ENCODE measurements around the gene PRF1. TPM values are rescaled to one million over a fixed set of nuclear protein-coding genes. Genes with fewer than 3 reads are reported as not detected.

Gene PRF1
- total RNA-seq, 4 donors from 2014 or later, result 2.0 to 5.3 (median 3.3) TPM

GRCh38 chr10:70558295-70558694 lies 44.2 kb downstream of the PRF1 start:
- no peak for TF ChIP-seq CTCF (IDR thresholded peaks at IDR 0.05; ENCODE audit: low read depth)

DNA sequence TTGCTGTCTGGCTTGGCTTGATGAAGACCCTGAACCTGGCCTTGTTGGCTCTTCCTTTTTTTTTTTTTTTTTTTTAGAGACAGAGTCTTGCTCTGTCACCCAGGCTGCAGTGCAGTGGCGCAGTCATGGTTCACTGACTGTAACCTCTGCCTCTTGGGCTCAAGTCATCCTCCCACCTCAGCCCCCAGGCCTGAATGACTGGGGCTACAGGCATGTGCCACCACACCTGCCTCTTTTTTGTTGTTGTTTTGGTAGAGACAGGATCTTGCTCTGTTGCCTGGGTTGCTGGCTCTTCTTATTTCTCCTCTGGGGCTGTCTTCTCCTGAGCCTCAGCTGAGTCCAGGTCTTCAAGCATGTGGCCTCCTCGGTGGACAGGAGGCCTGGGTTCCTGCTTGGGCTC lies 44.7 kb downstream of the PRF1 start:
- no peak for TF ChIP-seq CTCF (IDR thresholded peaks at IDR 0.05; ENCODE audit: low read depth)

- TF ChIP-seq CTCF (IDR thresholded peaks at IDR 0.05; ENCODE audit: low read depth), result no peak
These were observed 45.3 kb downstream of the PRF1 start for GRCh38 chr10:70557086-70557845.

- no peak for TF ChIP-seq CTCF (IDR thresholded peaks at IDR 0.05; ENCODE audit: low read depth)
These were observed 47.2 kb downstream of the PRF1 start for GRCh38 chr10:70555371-70555770.

DNA sequence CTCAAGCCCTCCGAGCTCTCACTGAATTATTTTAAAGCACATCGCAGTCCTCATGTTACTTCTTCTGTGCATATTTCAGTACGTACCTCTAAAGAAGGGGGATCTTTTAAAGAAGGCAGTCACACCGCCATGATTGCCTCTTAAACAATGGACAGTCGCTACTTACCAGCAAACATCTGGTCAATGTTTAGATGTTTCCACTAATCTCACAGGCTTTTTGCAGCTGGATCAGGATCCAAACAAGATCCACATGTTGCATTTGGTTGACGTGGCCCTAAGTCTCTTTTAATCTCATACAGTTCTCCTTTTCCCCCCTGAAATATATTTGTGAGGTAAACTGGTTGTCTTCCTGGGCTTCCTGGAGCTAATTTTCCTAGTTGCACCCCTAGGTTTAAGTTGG lies 50.0 kb downstream of the PRF1 start:
- TF ChIP-seq CTCF (IDR thresholded peaks at IDR 0.05; ENCODE audit: low read depth), result no peak

GRCh38 chr10:70551971-70552422 lies 50.5 kb downstream of the PRF1 start:
- TF ChIP-seq CTCF (IDR thresholded peaks at IDR 0.05; ENCODE audit: low read depth), result no peak

DNA sequence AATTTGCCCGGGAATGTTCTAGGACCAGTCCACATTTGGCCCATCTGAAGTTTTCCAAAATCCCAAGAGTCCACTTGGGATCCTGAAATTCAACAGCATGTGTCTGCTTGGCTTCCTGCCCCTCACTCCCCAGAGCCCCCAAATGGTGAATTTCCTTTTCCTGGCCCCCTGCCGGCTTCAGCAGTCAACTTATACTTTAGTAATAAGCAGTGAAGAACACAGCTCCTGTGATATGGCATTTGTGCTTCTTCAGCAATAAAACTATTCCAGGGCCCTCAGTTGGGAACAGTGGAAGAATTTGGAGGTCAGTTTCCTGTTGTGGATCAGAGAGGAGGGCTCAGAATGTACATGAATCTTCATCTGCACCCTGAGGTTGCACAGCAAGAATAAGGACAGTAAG lies 51.1 kb downstream of the PRF1 start:
- TF ChIP-seq CTCF (IDR thresholded peaks at IDR 0.05; ENCODE audit: low read depth), result no peak

All from subcutaneous adipose tissue (tissue), 4 donors.